ENCODE data around the gene PTGDR2.
"Not testable (repeated sequence)": the region's sequence is repeated elsewhere in the genome, so short reads cannot be mapped to it uniquely, and the experiment has no call there.

PTGDR2 gene

DNA sequence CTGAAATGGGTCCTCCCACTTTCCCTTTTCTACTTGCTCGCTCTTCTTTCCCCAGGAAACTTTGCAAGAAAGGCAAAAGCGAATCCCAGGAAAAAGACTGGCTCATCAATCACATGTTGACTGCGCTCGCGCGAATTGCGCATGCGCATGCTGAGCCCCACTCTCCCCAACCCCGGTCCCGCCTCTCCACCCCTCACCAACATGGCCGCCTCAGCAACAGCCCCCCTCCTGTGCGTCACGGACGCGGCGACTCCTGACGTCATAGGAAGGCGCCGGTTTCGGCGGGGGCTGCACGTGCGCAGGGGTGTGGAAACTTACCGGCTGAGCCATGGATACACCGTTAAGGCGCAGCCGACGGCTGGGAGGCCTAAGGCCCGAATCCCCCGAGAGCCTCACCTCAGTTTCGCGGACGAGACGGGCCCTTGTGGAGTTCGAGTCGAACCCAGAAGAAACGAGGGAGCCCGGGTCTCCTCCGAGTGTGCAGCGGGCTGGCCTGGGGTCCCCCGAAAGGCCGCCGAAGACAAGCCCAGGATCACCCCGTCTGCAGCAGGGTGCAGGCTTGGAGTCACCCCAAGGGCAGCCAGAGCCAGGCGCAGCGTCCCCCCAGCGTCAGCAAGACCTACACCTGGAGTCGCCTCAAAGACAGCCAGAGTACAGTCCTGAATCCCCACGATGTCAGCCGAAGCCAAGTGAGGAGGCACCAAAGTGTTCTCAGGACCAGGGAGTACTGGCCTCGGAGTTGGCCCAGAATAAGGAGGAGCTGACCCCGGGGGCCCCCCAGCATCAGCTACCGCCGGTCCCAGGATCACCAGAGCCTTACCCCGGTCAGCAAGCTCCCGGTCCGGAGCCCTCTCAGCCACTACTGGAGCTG is 13.7 kb downstream of the PTGDR2 start, which contains the start of gene CCDC86:
TSS of gene CCDC86 (plus strand) at position 317 of the 871 bp plus-strand sequence. CDS start at position 329, 12 bp downstream.
- peak; percentile 99 for DNase-seq

DNA sequence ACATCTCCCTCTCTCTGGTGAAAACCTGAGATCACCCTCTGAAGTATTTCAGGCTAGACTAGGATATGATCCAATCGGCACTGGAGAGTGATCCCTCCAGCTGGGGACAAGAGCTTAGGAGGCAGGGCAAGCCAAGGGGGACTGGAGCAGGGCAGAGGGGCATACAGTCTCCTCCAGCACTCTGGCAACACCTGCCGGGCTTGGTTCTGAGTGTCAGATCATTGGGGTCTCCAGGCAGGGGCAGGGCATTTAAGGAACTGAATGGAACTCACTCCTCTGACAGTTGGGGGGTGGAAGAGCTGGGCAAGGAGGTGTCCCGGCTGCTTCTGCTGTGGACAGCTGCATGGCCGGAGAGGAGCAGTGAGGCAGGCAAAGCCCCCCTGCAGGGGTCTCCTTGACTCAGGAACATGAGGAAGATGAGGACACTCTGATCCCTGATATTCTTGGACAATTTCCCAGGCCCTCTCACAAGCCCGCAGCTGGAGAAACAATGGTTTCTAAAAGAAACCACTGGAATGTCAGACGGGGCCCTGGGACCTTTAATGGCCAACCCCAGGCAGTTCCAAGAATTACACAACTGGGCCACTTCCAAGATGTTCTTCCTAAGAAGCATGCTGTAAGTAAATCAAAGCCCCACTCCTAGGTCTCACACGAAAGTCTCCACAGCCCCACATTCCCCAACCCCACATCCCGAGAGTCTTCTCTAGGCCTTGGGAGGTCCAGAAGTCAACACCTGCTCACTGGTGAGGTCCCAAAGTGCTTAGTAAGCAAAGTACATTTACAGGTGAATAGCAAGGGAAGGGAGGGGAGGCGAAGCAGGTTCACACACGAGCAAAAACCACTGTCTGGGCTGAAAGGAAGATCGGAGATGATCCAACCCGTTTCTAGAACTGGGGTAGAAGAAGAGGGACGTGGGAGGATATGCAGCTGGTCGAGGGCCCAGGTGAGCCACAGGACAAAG is 15.0 kb downstream of the PTGDR2 start:
- DNase-seq, result no peak

DNA sequence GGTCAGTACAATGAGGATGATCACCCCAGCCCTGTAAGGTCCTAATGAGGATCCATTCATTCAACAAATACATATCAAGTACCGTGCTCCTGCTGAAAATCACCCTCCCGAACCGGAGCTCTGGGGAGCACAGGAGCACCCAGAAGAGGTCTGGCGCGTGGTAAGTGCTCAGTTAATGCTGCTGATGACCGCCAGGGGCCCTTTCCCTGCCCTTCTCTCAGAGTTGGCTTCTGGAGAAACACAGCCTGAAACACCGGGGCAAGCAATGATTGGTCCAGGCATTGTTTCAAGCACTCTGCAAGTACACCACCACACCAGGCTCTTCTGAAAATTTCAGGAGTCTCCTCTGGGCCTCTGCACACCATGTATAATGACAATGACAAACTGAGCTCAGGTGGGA is 17.6 kb downstream of the PTGDR2 start:
- DNase-seq, result no peak

DNA sequence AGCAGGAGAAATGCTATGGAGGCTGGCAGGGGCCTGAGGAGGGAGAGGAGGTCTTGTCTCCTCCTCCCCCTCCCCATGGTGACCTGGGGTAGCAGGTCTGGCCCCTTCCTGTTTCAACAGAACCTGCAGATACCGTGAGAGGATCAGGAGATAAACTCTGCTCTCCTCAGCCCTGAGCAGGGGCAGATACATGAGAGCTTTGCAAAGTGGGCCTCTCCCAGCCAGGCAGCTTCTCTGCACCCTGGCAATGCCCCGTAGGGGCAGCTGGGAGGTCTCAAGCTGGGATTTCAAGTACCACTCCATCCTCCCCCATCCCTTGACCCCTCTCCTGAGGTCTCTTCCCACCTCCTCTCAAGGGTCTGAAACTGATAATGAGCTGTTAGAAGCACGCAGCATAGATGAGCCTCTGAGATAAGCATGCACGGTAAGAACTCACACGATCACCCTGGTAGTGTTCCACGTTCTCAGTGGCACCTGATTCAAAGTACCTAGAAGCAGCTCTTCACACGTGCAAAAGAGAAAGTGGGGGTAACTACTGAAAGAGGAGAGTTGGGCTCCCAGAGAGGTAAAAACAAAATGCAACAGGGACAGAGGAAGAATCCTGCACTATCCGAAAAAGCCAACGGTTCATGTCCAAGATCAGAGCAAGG is 18.8 kb downstream of the PTGDR2 start:
- no peak for DNase-seq

DNA sequence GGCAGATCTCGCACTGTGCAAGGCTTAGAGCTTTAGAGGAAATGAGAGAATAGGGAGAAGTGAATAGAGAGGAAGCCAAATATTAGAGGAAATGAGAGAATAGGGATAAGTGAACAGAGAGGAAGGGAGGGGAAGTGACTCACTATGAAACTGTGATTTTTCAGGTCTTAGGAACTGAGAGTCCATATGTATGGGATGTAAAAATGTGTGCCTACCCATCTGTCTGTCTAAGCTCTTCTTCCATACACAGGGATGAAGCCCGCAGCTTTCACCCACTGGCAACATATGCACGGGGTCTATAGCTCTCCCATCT is 20.3 kb downstream of the PTGDR2 start:
- DNase-seq, result no peak

DNA sequence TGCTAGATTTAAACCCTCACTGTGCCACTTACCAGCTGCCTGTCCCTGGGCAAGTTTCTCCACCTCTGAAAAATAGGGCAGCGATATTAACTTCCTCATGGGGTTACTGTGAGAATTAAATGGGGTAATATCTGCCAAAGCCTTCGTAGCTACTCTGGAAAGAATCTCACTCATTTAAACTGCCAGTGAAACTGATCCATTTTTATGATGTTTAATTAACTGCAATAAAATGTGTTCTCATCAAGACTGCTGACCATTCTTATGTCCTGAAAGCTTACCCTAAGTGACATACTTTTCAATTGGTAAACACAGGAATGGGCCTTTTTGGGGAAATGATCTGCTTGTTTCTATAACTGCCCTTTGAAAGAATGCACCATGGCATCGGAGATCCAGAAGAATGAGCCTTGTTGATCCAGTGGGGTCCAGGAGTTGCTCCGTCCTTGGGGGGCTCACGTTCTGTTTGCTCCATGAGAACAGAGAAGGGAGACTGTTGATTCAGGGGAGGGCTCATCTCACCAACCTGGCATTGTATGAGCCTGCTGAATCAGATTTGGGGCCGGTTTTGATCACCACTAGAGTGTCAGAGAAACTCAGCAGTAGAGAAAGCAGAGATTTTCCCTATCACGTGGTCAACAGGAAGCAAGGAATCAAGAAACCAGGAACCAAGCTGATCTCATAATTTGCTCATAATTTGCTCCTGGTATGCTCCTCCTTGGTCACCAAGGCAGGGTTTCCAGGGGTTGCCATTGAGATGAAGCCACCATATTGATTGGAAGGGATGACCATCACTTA is 20.8 kb downstream of the PTGDR2 start:
- DNase-seq, result no peak

DNA sequence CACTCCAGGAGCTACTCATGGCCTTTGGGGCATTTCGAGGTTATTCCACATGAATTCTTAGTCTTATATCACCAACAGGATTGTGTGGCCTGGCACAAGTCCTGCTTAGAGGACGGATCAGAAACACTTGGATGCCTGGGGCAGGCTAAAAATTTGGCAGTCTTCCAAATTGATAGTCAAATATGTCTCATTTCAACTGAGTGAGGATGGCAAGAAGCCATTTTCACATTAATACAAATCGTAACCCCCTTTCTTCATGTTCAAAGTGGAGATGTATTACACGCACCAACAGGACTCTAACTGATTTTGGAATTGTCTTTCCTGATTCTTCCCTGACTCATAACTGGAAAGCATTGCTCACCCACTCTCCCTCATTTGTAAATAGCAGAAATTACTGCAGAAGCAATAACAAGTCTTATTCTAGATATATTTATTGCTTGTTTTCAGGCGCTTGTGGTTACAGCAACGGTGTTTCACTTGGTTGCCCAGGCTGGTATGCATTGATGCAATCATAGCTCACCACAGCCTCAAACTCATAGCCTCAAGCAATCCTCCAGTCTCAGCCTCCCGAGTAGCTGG is 24.2 kb downstream of the PTGDR2 start:
- DNase-seq, result no peak

DNA sequence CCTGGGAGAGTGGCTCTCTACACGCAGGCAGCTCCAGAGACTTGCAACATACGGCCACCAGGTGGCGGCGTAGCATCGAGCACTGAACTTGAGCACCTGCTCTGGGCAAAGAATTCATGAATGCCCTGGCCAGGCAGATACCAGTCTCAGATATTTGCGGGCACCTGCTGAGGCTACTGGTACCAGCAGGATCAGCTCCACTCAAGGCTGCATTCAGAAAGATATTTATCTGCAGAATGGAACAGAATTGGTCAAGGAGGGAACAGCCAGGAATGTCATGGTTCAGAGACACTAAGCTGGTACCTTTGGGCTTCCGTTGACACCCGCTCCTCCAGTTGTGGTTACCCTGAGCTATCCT is 24.6 kb downstream of the PTGDR2 start:
- peak; percentile 82 for DNase-seq

DNA sequence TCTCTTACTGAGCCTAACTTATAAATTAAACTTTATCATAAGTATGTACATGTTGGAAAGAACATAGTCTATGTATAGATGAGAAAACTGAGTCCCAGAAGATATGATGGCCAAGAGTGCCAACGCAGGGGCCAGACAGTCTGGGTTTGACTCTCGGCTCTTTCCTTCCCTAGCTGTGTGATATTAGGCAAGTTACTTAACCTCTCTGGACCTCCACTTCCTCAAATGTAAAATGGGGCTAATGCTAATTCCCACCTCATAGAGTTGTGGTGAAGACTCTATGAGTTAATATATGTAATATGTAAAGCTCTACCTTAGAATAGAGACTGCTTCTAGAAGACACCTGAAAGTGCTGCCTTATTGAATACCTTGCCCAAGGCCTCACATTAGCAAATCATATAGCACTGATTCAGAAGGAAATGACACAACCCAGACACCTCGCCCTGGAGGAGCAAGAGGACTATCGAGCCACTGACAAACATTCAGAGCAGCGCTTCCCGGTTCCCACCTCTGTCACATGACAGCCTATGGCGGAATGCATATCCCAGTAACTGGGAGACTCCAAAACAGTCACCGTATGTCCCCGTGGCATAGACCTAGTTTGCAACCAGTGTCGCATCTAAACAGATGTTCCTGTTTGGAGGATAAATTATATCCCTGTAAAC is 25.1 kb downstream of the PTGDR2 start:
- no peak for DNase-seq

DNA sequence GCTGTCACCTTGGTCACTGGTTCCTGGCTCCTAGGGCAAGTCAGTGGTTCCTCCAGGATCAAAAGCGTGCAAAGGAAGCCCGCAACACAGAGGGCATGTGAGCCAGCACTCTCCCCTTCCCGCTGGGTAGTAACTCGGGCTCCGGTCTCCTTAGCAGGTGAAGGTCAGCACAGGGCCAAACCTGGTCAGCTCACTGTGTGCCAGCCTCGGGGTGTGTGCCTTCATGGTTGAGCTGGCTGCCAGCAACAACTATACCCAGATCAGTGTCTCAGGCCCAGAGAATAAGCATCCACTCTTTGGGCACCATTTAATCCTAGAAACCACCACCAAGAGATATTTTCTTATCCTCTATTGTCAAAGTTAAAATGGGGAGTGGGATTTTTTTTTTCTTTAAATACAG is 30.0 kb downstream of the PTGDR2 start:
- DNase-seq, result no peak

DNA sequence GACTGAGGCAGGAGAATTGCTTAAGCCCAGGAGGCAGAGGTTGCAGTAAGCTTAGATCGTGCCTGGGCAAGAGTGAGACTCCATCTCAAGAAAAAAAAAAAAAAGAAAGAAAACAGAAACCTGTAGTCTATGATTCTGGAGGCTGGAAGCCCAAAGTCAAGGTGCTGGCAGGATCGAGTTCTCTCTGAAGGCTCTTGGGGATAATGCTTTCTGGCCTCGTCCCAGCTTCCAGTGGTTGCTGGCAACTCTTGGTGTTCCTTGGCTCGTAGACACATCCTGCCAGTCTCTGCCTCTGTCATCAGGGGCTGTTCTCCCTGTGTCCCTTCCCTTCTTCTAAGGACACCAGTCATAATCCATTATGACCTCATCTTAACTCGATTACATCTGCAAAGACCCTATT is 30.6 kb downstream of the PTGDR2 start:
- DNase-seq, result no peak

DNA sequence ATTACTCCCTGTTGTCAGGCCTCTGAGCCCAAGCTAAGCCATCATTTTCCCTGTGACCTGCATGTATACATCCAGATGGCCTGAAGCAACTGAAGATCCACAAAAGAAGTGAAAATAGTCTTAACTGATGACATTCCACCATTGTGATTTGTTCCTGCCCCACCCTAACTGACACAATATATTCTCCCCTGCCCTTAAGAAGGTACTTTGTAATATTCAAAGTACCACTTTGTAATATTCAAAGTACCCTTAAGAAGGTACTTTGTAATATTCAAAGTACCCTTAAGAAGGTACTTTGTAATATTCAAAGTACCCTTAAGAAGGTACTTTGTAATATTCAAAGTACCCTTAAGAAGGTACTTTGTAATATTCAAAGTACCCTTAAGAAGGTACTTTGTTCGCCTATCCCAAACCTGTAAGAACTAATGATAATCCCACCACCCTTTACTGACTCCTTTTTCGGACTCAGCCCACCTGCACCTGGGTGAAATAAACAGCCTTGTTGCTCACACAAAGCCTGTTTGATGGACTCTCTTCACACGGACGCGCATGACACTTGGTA is 31.9 kb downstream of the PTGDR2 start:
- not testable (repeated sequence) for DNase-seq

DNA sequence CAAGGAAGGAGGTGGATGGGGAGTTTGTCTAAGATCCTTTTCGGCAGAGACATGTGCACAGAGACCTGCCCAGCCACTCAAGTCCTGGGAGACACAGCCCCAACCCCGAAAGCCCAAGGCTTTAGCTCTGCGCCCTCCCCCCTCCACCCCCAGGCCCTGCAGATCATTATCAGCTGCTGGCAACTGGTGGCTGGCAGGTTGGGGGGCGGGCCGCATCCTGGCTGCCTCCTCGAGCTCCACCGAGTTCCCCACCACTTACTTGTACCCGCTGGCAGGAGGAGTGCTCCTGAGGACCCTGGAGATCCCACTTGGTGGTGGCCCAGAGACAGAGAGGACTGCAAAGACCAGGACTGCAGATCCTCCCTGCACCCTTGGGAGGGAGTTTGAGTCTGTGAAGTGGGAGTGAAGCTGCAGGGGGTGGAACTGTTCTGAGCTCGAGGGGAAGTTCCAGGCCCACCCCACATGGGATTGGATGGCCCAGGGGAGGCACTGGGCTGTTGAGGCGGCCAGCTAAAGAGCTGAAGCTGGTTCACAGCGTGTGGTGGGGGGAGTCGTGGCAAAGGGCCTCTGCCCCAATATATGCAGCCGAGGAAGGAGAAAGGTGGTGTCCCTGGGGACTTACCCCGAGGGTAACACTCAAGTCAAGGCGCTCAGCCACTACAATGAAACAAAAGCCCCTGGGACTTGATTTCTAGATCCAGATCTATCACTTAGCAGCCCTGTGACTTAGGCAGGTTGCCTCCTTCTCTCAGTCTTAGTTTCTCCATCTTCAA is 33.7 kb downstream of the PTGDR2 start:
- DNase-seq, result no peak

DNA sequence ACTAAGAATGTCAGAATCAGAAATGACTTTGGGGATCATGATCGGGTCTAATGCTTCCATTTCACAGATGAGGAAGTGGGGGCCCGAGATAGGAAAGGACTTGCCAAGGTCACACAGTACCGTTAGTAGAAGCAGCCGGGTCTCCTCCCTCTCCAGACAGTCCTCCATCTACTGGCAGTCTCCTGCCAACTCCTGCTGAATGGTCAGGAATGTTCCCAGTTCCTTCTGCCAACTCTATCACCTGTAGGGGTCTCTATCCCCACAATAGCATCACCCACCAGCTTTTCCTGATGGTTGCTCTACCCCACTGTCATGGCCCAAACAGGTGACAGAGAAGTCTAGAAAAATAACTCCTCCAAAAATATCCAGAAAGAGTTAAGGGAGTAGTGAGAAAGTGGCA is 37.7 kb downstream of the PTGDR2 start:
- DNase-seq, result no peak

DNA sequence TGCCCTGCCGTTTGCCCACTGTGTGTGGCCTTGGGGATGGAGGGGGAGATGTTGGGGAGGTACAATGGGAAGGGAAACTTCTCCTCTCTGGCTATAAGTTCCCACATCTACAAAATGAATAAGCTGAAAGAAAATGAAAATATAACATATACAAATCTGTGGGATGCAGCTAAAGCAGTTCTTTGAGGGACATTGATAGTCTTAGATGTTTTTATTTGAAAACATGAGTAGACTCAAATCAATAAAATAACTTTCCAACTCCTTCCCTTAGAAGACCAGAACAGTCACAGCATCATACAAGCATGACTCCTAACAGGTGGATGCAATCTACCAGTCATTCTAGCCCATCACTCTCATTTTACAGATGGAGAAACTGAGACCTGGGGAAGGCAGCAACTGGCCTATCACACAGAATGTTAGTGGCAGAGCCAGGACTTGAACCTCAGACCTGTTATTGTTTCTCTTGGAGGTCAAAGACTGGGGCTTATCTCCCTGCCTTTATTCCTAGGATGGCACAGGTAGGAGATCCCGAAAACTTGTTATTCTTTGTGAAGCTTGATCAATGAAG is 39.1 kb downstream of the PTGDR2 start:
- no peak for DNase-seq

DNA sequence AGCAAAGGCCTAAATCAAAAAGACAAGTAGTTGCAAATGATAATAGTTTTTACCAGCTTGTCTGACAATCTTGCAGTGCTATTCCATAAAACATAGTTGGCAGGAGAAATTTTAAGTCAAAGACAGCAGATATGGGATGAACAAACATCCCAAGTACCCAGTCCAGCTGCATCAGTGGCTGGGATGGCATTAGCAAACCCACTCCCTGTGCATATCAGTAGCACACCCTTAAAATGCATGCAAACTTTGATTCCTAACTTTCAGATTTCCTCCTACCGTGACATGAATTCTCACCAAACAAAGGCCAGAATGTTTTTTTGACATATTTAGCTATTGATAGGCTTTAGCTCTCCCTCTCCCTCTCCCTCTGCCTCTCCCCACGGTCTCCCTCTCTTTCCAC is 41.6 kb downstream of the PTGDR2 start:
- no peak for DNase-seq

DNA sequence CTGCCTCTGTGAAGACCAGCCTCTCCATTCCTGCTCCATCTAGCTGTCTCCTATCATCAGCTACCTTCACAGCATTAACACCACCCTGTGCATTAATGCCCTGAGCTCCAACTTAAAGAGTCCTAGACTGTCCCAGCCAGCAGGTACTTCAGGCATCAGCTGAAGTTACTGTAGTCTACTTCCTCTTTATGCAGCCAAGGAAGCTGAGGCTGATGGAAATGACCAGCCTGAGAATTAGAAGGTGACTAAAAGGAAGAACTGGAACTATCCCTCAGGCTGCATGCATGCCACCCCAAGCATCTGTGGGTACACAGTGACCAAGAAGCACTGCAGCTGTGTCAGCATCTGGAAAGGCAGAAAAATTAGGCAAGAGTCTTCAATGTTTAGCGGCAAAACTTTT is 42.4 kb downstream of the PTGDR2 start:
- DNase-seq, result no peak

DNA sequence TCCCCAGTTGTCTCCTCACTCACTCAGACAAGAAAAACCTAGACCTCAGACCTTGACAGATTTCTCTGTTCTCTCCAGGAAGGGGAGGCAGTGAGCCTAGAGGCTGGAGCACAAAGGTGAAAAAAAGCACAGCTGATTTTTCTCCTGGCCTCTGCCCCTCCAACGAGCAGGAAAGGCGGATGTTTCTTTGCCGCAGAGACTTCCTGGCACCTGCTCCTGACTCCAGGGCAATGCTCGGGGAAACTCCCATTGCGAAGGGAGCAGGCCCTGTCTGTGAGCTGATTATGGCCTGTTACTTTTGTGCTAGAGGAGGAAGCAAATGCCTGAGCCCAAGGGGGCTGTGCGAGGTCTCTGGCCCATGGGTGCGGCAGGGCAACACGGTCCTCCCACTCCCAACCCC is 45.2 kb downstream of the PTGDR2 start:
- DNase-seq, result no peak

DNA sequence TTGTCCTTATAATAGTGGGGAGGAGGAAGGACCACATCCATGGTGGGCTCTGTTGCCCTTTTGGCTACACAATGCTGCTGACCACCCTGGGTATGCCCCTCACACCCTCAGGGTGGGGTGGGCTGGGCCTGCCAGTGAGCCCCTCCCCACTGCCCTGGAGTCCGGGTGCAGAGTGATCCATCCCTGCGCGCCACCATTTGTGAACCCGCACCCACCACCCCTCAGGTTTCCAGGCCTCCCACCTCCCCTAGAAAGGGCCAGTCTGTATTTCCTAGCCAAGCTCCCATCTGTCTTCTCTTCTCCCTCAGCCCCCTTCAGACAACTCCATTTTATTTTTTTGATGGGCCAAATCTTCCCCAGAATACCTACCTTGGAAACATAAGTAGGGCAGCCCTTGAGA is 45.6 kb downstream of the PTGDR2 start:
- no peak for DNase-seq

DNA sequence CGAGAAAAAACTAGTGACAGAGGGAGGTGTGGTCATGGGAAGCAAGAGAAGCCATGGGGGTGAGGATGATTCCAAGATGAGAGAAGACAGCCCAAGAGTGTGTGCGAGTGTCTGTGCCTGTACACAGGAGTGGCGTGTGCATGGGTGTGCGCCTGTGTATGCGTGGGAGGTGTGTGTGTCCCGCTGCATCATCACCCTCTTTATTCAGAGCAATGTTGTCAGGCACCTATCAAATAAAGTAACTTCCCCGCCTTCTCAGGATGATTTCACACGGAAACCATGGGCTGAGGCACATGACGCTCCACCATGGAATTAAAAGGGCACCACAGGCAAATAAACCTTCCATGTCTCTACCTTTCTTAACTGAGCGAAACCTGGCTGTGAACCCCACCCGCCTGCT is 46.1 kb downstream of the PTGDR2 start:
- no peak for DNase-seq
